ENCODE results near the gene CNN3. TPM values are rescaled to one million over a fixed set of nuclear protein-coding genes. Genes with fewer than 3 reads are reported as not detected.

CNN3 gene
- total RNA-seq, 4 donors from 2014 or later = 334 to 604 (median 452) TPM

GRCh38 chr1:94935034-94935433 is 8.1 kb upstream of the CNN3 start:
- H3K27ac ChIP-seq = no peak overlapping the region
- intact Hi-C loops (cut with DNase I; ENCODE audit: low total_unique reads) = no loop called here
- H3K27me3 ChIP-seq = no peaks in the 10 kb centered on the region
- no peak overlapping the region for H3K4me3 ChIP-seq
- H3K36me3 ChIP-seq = no peaks in the 10 kb centered on the region
- TF ChIP-seq CTCF (IDR thresholded peaks at IDR 0.05) (no peak), POLR2A (IDR thresholded peaks at IDR 0.05) (no peak)
- no peaks in the 10 kb centered on the region for H3K9me3 ChIP-seq
- peaks cover 0 to 6% of the 10 kb centered on the region in 2 donors for H3K4me1 ChIP-seq
- no peak for DNase-seq

- Histone ChIP-seq H3K36me3 (no peaks in the 10 kb centered on the region), H3K9me3 (no peaks in the 10 kb centered on the region), H3K4me3 (no peak overlapping the region), H3K27me3 (no peaks in the 10 kb centered on the region), H3K27ac (no peak overlapping the region), H3K4me1 (peaks cover 0 to 6% of the 10 kb centered on the region in 2 donors)
- no peak for DNase-seq
- intact Hi-C loops (cut with DNase I; ENCODE audit: low total_unique reads) = no loop called here
- TF ChIP-seq CTCF (IDR thresholded peaks at IDR 0.05) = no peak
- TF ChIP-seq POLR2A (IDR thresholded peaks at IDR 0.05) = no peak
Observed at GRCh38 chr1:94934551-94934950, 7.6 kb upstream of the CNN3 start.

GRCh38 chr1:94931254-94931841 is 4.4 kb upstream of the CNN3 start:
- TF ChIP-seq CTCF (IDR thresholded peaks at IDR 0.05) (no peak), POLR2A (IDR thresholded peaks at IDR 0.05) (no peak)
- Histone ChIP-seq H3K27ac (no peak overlapping the region), H3K9me3 (no peaks in the 10 kb centered on the region), H3K27me3 (no peaks in the 10 kb centered on the region), H3K4me1 (peaks cover 0 to under 1% of the 10 kb centered on the region in 2 donors), H3K36me3 (no peaks in the 10 kb centered on the region), H3K4me3 (no peak overlapping the region)
- intact Hi-C loops (cut with DNase I; ENCODE audit: low total_unique reads) = no loop called here
- DNase-seq = no peak

- Histone ChIP-seq H3K27ac (peak overlapping the region; percentile 98 to 100), H3K9me3 (no peaks in the 10 kb centered on the region), H3K36me3 (no peaks in the 10 kb centered on the region), H3K27me3 (no peaks in the 10 kb centered on the region), H3K4me1 (no peaks in the 10 kb centered on the region), H3K4me3 (no peak overlapping the region)
- peak in 1 of 2 donors; percentile 67 for DNase-seq
- TF ChIP-seq CTCF (IDR thresholded peaks at IDR 0.05) = no peak
- no peak for TF ChIP-seq POLR2A (IDR thresholded peaks at IDR 0.05)
- intact Hi-C loops (cut with DNase I; ENCODE audit: low total_unique reads) = loop anchor here (5.0 to 10.0 kb wide), 3 partner anchors 75 to 113 kb away; no protein-coding TSS in a partner anchor
Observed at GRCh38 chr1:94929351-94930217, 2.7 kb upstream of the CNN3 start.

All from uterus (tissue), 4 donors.